ENCODE results near the gene CTDNEP1.

- no peak for TF ChIP-seq CTCF (IDR thresholded peaks at IDR 0.05)
- TF ChIP-seq ZFX (IDR thresholded peaks at IDR 0.05; ENCODE audit: borderline replicate concordance) = no peak
These were observed 32.8 kb downstream of the CTDNEP1 start for GRCh38 chr17:7218758-7219157.
